Measurements from ENCODE around the gene UGGT2. TPM values are rescaled to one million over a fixed set of nuclear protein-coding genes. Genes with fewer than 3 reads are reported as not detected.
"Not testable (repeated sequence)": the region's sequence is repeated elsewhere in the genome, so short reads cannot be mapped to it uniquely, and the experiment has no call there.

UGGT2 gene
- total RNA-seq, 1 donor from 2014 or later: 35.3 TPM

- not testable (repeated sequence) for DNase-seq (ENCODE audit: low read depth in 2 of 2)
These were observed 1.3 kb downstream of the UGGT2 start for GRCh38 chr13:96051946-96052345.

- DNase-seq (ENCODE audit: low read depth in 2 of 2): not testable (repeated sequence)
These were observed 1.7 kb downstream of the UGGT2 start for GRCh38 chr13:96051491-96051890.

GRCh38 chr13:96050955-96051354, 2.2 kb downstream of the UGGT2 start:
- not testable (repeated sequence) for DNase-seq (ENCODE audit: low read depth in 2 of 2)

- not testable (repeated sequence) for DNase-seq (ENCODE audit: low read depth in 2 of 2)
These were observed 6.6 kb downstream of the UGGT2 start for GRCh38 chr13:96046449-96047126.

GRCh38 chr13:96044238-96044637, 9.0 kb downstream of the UGGT2 start:
- DNase-seq (ENCODE audit: low read depth in 2 of 2): no peak

GRCh38 chr13:96041326-96042110, 11.7 kb downstream of the UGGT2 start:
- DNase-seq (ENCODE audit: low read depth in 2 of 2): no peak

GRCh38 chr13:96036515-96036914, 16.7 kb downstream of the UGGT2 start:
- no peak for DNase-seq (ENCODE audit: low read depth in 2 of 2)

GRCh38 chr13:96034662-96035061, 18.5 kb downstream of the UGGT2 start:
- DNase-seq (ENCODE audit: low read depth in 2 of 2): no peak

GRCh38 chr13:96033220-96034015, 19.8 kb downstream of the UGGT2 start:
- no peak for DNase-seq (ENCODE audit: low read depth in 2 of 2)

GRCh38 chr13:96032717-96033116, 20.5 kb downstream of the UGGT2 start:
- no peak for DNase-seq (ENCODE audit: low read depth in 2 of 2)

- no peak for DNase-seq (ENCODE audit: low read depth in 2 of 2)
These were observed 24.2 kb downstream of the UGGT2 start for GRCh38 chr13:96029002-96029401.

GRCh38 chr13:96027496-96027895, 25.7 kb downstream of the UGGT2 start:
- no peak for DNase-seq (ENCODE audit: low read depth in 2 of 2)

- DNase-seq (ENCODE audit: low read depth in 2 of 2): peak in 1 of 2 donors; percentile 74
These were observed 27.9 kb downstream of the UGGT2 start for GRCh38 chr13:96025283-96025682.

GRCh38 chr13:96020931-96021330, 32.3 kb downstream of the UGGT2 start:
- DNase-seq (ENCODE audit: low read depth in 2 of 2): no peak

- peak; percentile 85 to 86 for DNase-seq (ENCODE audit: low read depth in 2 of 2)
These were observed 33.0 kb downstream of the UGGT2 start for GRCh38 chr13:96020155-96020575.

- no peak for DNase-seq (ENCODE audit: low read depth in 2 of 2)
These were observed 35.1 kb downstream of the UGGT2 start for GRCh38 chr13:96018135-96018534.

- DNase-seq (ENCODE audit: low read depth in 2 of 2): no peak
These were observed 41.8 kb downstream of the UGGT2 start for GRCh38 chr13:96011291-96011872.

GRCh38 chr13:96003304-96003703, 49.9 kb downstream of the UGGT2 start:
- peak in 1 of 2 donors; percentile 41 for DNase-seq (ENCODE audit: low read depth in 2 of 2)

- DNase-seq (ENCODE audit: low read depth in 2 of 2): no peak
These were observed 50.7 kb downstream of the UGGT2 start for GRCh38 chr13:96002322-96003131.

- DNase-seq (ENCODE audit: low read depth in 2 of 2): no peak
These were observed 53.1 kb downstream of the UGGT2 start for GRCh38 chr13:96000069-96000468.

- no peak for DNase-seq (ENCODE audit: low read depth in 2 of 2)
These were observed 65.4 kb downstream of the UGGT2 start for GRCh38 chr13:95987841-95988240.
